HG03439 (cell line): ENCODE results near the gene DCAF12.
A peak's percentile ranks its signal among the peaks of the same experiment; 100 is the strongest.

Experiments used
- ATAC-seq: cut with Tn5 transposase; IDR thresholded peaks from one replicate; pipeline ENCODE4 v1.9.1; 2021; ENCODE audit warnings: mild to moderate bottlenecking, moderate library complexity; ENCODE audit not compliant: unreplicated experiment

The DCAF12 gene

GRCh38 chr9:34127035-34127948 is 794 bp upstream of the DCAF12 start:
- ATAC-seq, result peak; percentile 3

- ATAC-seq, result no peak
Measured at GRCh38 chr9:34125681-34126206, 754 bp downstream of the DCAF12 start.

GRCh38 chr9:34124926-34125325 is 1.6 kb downstream of the DCAF12 start:
- no peak for ATAC-seq

- no peak for ATAC-seq
Measured at GRCh38 chr9:34124099-34124498, 2.4 kb downstream of the DCAF12 start.

- no peak for ATAC-seq
Measured at GRCh38 chr9:34123682-34124081, 2.8 kb downstream of the DCAF12 start.

GRCh38 chr9:34121996-34122395 is 4.5 kb downstream of the DCAF12 start:
- ATAC-seq, result no peak

- ATAC-seq, result no peak
Measured at GRCh38 chr9:34119713-34120112, 6.8 kb downstream of the DCAF12 start.

- ATAC-seq, result no peak
Measured at GRCh38 chr9:34114436-34114835, 12.1 kb downstream of the DCAF12 start.

GRCh38 chr9:34106110-34106509 is 20.4 kb downstream of the DCAF12 start:
- ATAC-seq, result no peak

- no peak for ATAC-seq
Measured at GRCh38 chr9:34102796-34103195, 23.7 kb downstream of the DCAF12 start.

GRCh38 chr9:34098307-34098706 is 28.2 kb downstream of the DCAF12 start:
- ATAC-seq, result peak; percentile 44

- peak; percentile 86 for ATAC-seq
Measured at GRCh38 chr9:34097865-34098264, 28.6 kb downstream of the DCAF12 start.

GRCh38 chr9:34096751-34097150 is 29.7 kb downstream of the DCAF12 start:
- no peak for ATAC-seq

GRCh38 chr9:34093578-34093977 is 32.9 kb downstream of the DCAF12 start:
- no peak for ATAC-seq

GRCh38 chr9:34089311-34089710 is 37.2 kb downstream of the DCAF12 start:
- ATAC-seq, result no peak

GRCh38 chr9:34087370-34087769 is 39.1 kb downstream of the DCAF12 start:
- ATAC-seq, result no peak

GRCh38 chr9:34086864-34087263 is 39.6 kb downstream of the DCAF12 start:
- no peak for ATAC-seq

- ATAC-seq, result no peak
Measured at GRCh38 chr9:34085581-34086500, 40.7 kb downstream of the DCAF12 start.

- ATAC-seq, result no peak
Measured at GRCh38 chr9:34084562-34084961, 41.9 kb downstream of the DCAF12 start.

GRCh38 chr9:34079181-34079580 is 47.3 kb downstream of the DCAF12 start:
- ATAC-seq, result no peak

GRCh38 chr9:34072868-34073590 is 53.5 kb downstream of the DCAF12 start:
- no peak for ATAC-seq
